Smooth muscle cell (in vitro differentiated cells): ENCODE data around the gene RNGTT. TPM values are rescaled to one million over a fixed set of nuclear protein-coding genes. Genes with fewer than 3 reads are reported as not detected.

Source experiments
- DNase-seq: peaks from one replicate; lab custom pipeline; 2025; ENCODE audit not compliant: unreplicated experiment; lab: John Stamatoyannopoulos, UW
- H2AFZ ChIP-seq: fragments of 200-600 bp; sonication (generic); 2 replicates; pipeline ENCODE4 v1.6.0; 2016; ENCODE audit warnings: antibody characterized with exemption, low read depth, mild to moderate bottlenecking
- H3F3A ChIP-seq: fragments of 200-600 bp; sonication (generic); 2 replicates; pipeline ENCODE4 v1.6.0; 2017; ENCODE audit warnings: antibody characterized with exemption, low read depth
- H3K27ac ChIP-seq: fragments of 200-600 bp; sonication (generic); 2 replicates; pipeline ENCODE4 v1.5.1; 2016; ENCODE audit warnings: low read depth, mild to moderate bottlenecking
- H3K27me3 ChIP-seq: fragments of 200-600 bp; sonication (generic); 2 replicates; pipeline ENCODE4 v1.6.1; 2016; ENCODE audit warnings: low read depth, mild to moderate bottlenecking
- H3K36me3 ChIP-seq: fragments of 200-600 bp; sonication (generic); 2 replicates; pipeline ENCODE4 v1.5.1; 2016; ENCODE audit warnings: low read depth
- H3K4me1 ChIP-seq: fragments of 200-600 bp; sonication (generic); 2 replicates; pipeline ENCODE4 v1.5.1; 2016; ENCODE audit warnings: low read depth
- H3K4me2 ChIP-seq: fragments of 200-600 bp; sonication (generic); 2 replicates; pipeline ENCODE4 v1.6.0; 2016; ENCODE audit warnings: mild to moderate bottlenecking
- H3K4me3 ChIP-seq: fragments of 200-600 bp; sonication (generic); 2 replicates; pipeline ENCODE4 v1.5.1; 2016; ENCODE audit warnings: mild to moderate bottlenecking
- H3K79me2 ChIP-seq: fragments of 200-600 bp; sonication (generic); 2 replicates; pipeline ENCODE4 v1.6.0; 2016; ENCODE audit warnings: low read depth, mild to moderate bottlenecking
- H3K9ac ChIP-seq: fragments of 200-600 bp; sonication (generic); 2 replicates; pipeline ENCODE4 v1.6.0; 2016; ENCODE audit warnings: low read depth
- H3K9me3 ChIP-seq: fragments of 200-600 bp; sonication (generic); replicated peaks from 2 replicates; pipeline ENCODE4 v1.5.1; 2016; ENCODE audit warnings: low read depth
- H4K20me1 ChIP-seq: fragments of 200-600 bp; sonication (generic); 2 replicates; pipeline ENCODE4 v1.6.0; 2016; ENCODE audit warnings: low read depth
- WGBS: methylation state at CpG from one replicate; pipeline ENCODE4 v1.1.7; 2016; ENCODE audit warnings: low lambda C conversion rate; 5-methylcytosine and 5-hydroxymethylcytosine counted together
- polyA plus RNA-seq: library from polyadenylated mRNA; unstranded; fragments of >200 nt; fragmentation: Nextera tagmentation; extraction: Ambion mirVana; gene quantifications from 2 replicates; pipeline ENCODE4 v1.2.1, GENCODE V29; 2016
- total RNA-seq: library from RNA; depleted of rRNA; stranded (reverse); fragments of >200 nt; gene quantifications from 2 replicates; pipeline ENCODE4 v1.2.3, GENCODE V29; 2014
- TF ChIP-seq, protein P1 (sequence below): fragments of 200-600 bp; sonication (generic); IDR thresholded peaks from 2 replicates; pipeline ENCODE4 v1.5.1; 2017; ENCODE audit warnings: borderline replicate concordance, mild to moderate bottlenecking, antibody characterized with exemption; ENCODE audit not compliant: insufficient read depth, poor library complexity, severe bottlenecking

The RNGTT gene
- total and polyA plus RNA-seq, 2 experiments from 2014 or later: 7.5 to 22.7 TPM

DNA sequence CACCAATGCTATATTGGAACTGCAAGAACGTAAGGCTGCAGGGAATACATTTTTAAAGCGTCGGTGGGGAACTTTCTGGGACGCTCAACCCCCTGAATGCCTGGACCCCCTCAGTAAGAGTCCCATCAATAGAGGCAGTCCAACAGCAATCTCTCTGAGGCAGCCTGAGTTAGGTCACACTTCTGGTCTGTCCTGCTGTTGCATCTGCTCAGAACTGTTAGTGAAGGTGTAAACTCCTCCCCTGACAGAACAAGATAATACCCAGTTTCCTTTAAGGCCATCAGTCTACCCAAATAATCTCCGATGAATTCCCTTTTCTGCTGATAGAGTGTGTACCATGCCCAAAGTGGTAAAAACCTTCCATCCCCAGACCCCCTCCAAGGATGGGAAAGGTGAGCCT is 1.1 kb upstream of the RNGTT start:
- H2AFZ ChIP-seq: peak overlapping the region; percentile 100
- no peak overlapping the region for H3K9ac ChIP-seq
- H3K27me3 ChIP-seq: no peaks in the 10 kb centered on the region
- H3K4me2 ChIP-seq: peak overlapping the region; percentile 97
- TF ChIP-seq, protein P1, sequence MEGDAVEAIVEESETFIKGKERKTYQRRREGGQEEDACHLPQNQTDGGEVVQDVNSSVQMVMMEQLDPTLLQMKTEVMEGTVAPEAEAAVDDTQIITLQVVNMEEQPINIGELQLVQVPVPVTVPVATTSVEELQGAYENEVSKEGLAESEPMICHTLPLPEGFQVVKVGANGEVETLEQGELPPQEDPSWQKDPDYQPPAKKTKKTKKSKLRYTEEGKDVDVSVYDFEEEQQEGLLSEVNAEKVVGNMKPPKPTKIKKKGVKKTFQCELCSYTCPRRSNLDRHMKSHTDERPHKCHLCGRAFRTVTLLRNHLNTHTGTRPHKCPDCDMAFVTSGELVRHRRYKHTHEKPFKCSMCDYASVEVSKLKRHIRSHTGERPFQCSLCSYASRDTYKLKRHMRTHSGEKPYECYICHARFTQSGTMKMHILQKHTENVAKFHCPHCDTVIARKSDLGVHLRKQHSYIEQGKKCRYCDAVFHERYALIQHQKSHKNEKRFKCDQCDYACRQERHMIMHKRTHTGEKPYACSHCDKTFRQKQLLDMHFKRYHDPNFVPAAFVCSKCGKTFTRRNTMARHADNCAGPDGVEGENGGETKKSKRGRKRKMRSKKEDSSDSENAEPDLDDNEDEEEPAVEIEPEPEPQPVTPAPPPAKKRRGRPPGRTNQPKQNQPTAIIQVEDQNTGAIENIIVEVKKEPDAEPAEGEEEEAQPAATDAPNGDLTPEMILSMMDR: no peak
- H3K4me3 ChIP-seq: peak overlapping the region; percentile 73
- H3F3A ChIP-seq: no peaks in the 10 kb centered on the region
- H3K9me3 ChIP-seq: peaks cover 4% of the 10 kb centered on the region
- peaks cover 37% of the 10 kb centered on the region for H3K79me2 ChIP-seq
- DNase-seq: no peak
- H3K27ac ChIP-seq: peak overlapping the region; percentile 76
- no peaks in the 10 kb centered on the region for H3K36me3 ChIP-seq
- WGBS: 90% methylated on average over 5 of the region's 5 CpGs
- peaks cover 9% of the 10 kb centered on the region for H4K20me1 ChIP-seq
- peaks cover 15% of the 10 kb centered on the region for H3K4me1 ChIP-seq

DNA sequence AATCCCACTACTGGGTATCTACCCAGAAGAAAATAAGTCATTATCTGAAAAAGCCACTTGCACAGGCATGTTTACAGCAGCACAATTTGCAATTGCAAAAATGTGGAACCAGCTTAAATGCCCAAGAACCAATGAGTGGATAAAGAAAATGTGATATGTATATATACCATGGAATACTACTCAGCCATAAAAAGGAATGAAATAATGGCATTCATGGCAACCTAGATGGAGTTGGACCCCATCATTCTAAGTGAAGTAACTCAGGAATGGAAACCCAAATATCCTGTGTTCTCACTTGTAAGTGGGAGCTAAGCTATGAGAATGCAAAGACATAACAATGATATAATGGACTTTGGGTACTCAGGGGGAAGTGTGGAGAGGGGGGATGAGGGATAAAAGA is 4.6 kb downstream of the RNGTT start:
- Histone ChIP-seq H4K20me1 (peaks cover 24% of the 10 kb centered on the region), H3K4me1 (peaks cover 8% of the 10 kb centered on the region), H3K79me2 (peaks cover 90% of the 10 kb centered on the region), H3K27me3 (no peaks in the 10 kb centered on the region), H3K9ac (no peak overlapping the region), H3K36me3 (no peaks in the 10 kb centered on the region), H3K4me2 (no peak overlapping the region), H2AFZ (no peak overlapping the region), H3F3A (no peaks in the 10 kb centered on the region), H3K9me3 (peaks cover 6% of the 10 kb centered on the region), H3K4me3 (no peak overlapping the region), H3K27ac (no peak overlapping the region)
- TF ChIP-seq, protein P1: no peak
- DNase-seq: no peak

DNA sequence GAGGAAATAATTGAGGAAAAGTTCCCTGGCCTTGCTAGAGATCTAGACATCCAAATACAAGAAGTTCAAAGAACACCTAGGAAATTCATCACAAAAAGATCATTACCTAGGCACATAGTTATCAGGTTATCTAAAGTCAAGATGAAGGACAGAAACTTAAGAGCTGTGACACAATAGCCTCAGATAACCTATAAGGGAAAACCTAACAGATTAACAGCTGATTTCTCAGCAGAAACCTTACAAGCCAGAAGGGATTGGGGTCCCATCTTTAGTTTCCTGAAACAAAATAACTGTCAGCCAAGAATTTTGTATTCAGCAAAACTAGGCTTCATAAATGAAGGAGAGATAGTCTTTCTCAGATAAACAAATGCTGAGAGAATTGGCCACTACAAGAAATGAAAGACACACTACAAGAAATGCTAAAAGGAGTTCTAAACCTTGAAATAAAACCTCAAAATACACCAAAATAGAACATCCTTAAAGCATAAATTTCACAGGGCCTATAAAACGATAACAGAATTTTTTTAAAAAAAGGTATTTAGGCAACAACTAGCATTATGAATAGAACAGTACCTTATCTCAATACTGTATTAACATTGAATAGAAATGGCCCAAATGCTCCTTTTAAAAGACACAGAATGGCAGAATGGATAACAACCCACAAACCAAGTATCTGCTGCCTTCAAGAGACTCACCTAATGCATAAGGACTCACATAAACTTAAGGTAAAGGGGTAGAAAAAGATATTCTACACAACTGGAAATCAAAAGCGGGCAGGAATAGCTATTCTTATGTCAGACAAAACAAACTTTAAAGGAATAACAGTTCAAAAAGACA is 9.7 kb downstream of the RNGTT start:
- Histone ChIP-seq H3K9ac (no peak overlapping the region), H3K27me3 (no peaks in the 10 kb centered on the region), H3K9me3 (peaks cover 16% of the 10 kb centered on the region), H2AFZ (no peak overlapping the region), H3K4me1 (no peaks in the 10 kb centered on the region), H3K27ac (no peak overlapping the region), H4K20me1 (peaks cover 7% of the 10 kb centered on the region), H3K4me2 (no peak overlapping the region), H3F3A (no peaks in the 10 kb centered on the region), H3K4me3 (no peak overlapping the region), H3K79me2 (peaks cover 81% of the 10 kb centered on the region), H3K36me3 (peaks cover 7% of the 10 kb centered on the region)
- 95% methylated on average over 2 of the region's 2 CpGs for WGBS
- DNase-seq: no peak
- TF ChIP-seq, protein P1: no peak
